Transverse colon (tissue), 4 donors: ENCODE results near the gene STEAP3. TPM values are rescaled to one million over a fixed set of nuclear protein-coding genes. Genes with fewer than 3 reads are reported as not detected.

Experiments
- DNase-seq: peaks from one replicate; pipeline ENCODE4 v3.0.0-alpha.2; 2019
- H3K27ac ChIP-seq, 4 donors: fragments of 200-600 bp; sonication (generic); 2 replicates each; pipeline ENCODE4 v1.5.1; 2016 to 2018; ENCODE audit warnings: inconsistent platforms in 4 of 4
- H3K27me3 ChIP-seq: fragments of 200-600 bp; sonication (generic); 2 replicates; pipeline ENCODE4 v1.5.1; 2017; ENCODE audit warnings: inconsistent platforms
- H3K36me3 ChIP-seq, 4 donors: fragments of 200-600 bp; sonication (generic); 2 replicates each; pipeline ENCODE4 v1.5.1; 2017 to 2019; ENCODE audit warnings: inconsistent platforms in 4 of 4
- H3K4me1 ChIP-seq, 4 donors: fragments of 200-600 bp; sonication (generic); 2 replicates each; pipeline ENCODE4 v1.5.1; 2017 to 2020; ENCODE audit warnings: inconsistent platforms in 4 of 4
- H3K4me3 ChIP-seq, 4 donors: fragments of 200-600 bp; sonication (generic); 1 replicate in 1 of 4; 2 replicates in 3 of 4; pipeline versions ENCODE4 v1.5.1 to v1.6.1; 2017 to 2019; ENCODE audit warnings: inconsistent platforms in 4 of 4
- H3K9me3 ChIP-seq, 2 donors: fragments of 200-600 bp; sonication (generic); 2 replicates each; pipeline ENCODE4 v1.5.1; 2017 to 2019; ENCODE audit warnings: inconsistent platforms in 2 of 2
- EP300 ChIP-seq: sonication (generic); formaldehyde crosslinking; IDR thresholded peaks from one replicate; pipeline ENCODE4 v1.6.1; 2017; ENCODE audit warnings: antibody characterized with exemption, low read depth
- POLR2A ChIP-seq: fragments of 450-650 bp; IDR thresholded peaks from one replicate; pipeline ENCODE4 v1.6.1; 2016; ENCODE audit warnings: antibody characterized with exemption, mild to moderate bottlenecking, moderate library complexity
- POLR2AphosphoS5 ChIP-seq, 3 donors: sonication (generic); formaldehyde crosslinking; IDR thresholded peaks; one replicate each; pipeline ENCODE4 v1.6.1; 2016; ENCODE audit warnings: antibody characterized with exemption in 3 of 3
- WGBS, 2 donors: methylation state at CpG; one replicate each; pipeline ENCODE4 v1.1.5; 2018; ENCODE audit warnings: low coverage in 1 of 2; 5-methylcytosine and 5-hydroxymethylcytosine counted together
- in situ Hi-C, 4 donors: fragments of 200-750 bp; cut with MboI; loops; one replicate each; pipeline versions ENCODE4 v1.15.0 to v1.15.1; 2017; ENCODE audit warnings: low sequenced_read_pairs in 3 of 4, low pct_ligation_motif_present in 1 of 4, low pct_unique_long_range_greater_than_20kb in 1 of 4
- intact Hi-C: fragments of 100-400 bp; cut with DNase I; formaldehyde crosslinking; loops from one replicate; pipeline ENCODE4 v1.15.1; 2023; ENCODE audit warnings: low total_unique reads
- total RNA-seq, 4 donors: library from RNA; depleted of rRNA; stranded (reverse); fragments of >200 nt; gene quantifications; one replicate each; pipeline ENCODE4 v1.1.0, GENCODE V29; 2016
- TF ChIP-seq, protein P1 (sequence below), 5 experiments: fragments of 200-600 bp in 3 of 5; fragments of 450-650 bp in 2 of 5; sonication (generic) in 3 of 5; IDR thresholded peaks; 1 replicate in 2 of 5; 2 replicates in 3 of 5; pipeline ENCODE4 v1.5.1; 2016 to 2017; ENCODE audit warnings: antibody characterized with exemption in 5 of 5, inconsistent platforms in 3 of 5, mild to moderate bottlenecking in 2 of 5, moderate library complexity in 1 of 5

The STEAP3 gene
- total RNA-seq, 4 donors from 2014 or later = 23.3 to 54.3 (median 37.6) TPM

DNA sequence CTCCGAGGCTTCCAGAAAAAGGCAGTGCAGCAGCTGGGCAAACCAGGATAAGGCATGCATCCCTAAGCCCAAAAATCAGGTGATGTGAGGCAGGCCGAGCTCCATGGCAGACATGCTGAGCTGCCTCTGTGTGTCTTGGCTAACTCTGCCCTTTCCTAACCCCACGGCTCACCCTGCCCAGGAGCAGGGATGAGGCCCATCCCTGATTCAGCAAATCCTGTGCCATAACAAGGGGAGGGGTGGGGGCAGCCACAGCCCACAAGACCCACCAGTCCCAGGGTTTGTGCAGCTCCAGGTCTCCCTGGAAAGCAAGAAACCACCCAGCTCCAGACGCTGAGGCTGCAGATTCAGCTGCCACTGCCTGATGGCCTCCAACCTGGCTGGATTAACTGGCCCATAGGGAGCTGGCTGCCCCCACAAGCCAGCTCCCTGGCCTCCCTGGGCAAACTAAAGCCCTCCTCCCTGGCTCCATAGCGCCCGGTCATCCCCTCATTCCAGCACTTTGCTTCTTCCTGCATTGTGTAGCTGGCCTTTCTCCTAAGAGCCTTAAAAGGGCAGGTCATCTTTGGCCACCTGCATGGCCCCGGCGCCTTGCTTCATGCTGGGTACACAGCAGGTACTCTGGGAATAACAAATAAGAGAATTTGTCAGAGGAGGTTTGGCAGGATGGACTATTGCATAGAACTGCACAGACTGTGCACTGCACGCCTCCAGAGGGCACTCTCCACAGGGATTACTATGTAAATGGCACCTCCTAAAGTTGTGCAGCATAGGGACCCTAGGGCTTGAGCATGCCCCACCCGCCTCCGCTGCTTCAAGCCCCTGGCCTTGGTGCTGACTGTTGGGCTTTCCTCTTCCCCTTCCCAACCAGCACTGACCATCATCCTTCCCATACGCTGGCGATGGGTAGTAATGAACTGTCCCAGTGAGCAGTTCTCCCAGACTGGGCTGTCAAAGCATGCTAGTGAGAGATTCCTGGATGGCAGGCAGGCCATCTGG, 10.7 kb downstream of the STEAP3 start:
- in situ Hi-C loops = no loop called here
- Histone ChIP-seq H3K4me1 (no peaks in the 10 kb centered on the region), H3K9me3 (no peaks in the 10 kb centered on the region), H3K4me3 (no peak overlapping the region), H3K36me3 (no peaks in the 10 kb centered on the region), H3K27ac (no peak overlapping the region), H3K27me3 (no peaks in the 10 kb centered on the region)
- no peak for DNase-seq
- intact Hi-C loops = no loop called here
- 40 to 86% methylated on average over 1 to 12 of the region's 13 CpGs for WGBS, 2 donors
- no peak for TF ChIP-seq POLR2AphosphoS5 (IDR thresholded peaks at IDR 0.05)
- TF ChIP-seq, protein P1, sequence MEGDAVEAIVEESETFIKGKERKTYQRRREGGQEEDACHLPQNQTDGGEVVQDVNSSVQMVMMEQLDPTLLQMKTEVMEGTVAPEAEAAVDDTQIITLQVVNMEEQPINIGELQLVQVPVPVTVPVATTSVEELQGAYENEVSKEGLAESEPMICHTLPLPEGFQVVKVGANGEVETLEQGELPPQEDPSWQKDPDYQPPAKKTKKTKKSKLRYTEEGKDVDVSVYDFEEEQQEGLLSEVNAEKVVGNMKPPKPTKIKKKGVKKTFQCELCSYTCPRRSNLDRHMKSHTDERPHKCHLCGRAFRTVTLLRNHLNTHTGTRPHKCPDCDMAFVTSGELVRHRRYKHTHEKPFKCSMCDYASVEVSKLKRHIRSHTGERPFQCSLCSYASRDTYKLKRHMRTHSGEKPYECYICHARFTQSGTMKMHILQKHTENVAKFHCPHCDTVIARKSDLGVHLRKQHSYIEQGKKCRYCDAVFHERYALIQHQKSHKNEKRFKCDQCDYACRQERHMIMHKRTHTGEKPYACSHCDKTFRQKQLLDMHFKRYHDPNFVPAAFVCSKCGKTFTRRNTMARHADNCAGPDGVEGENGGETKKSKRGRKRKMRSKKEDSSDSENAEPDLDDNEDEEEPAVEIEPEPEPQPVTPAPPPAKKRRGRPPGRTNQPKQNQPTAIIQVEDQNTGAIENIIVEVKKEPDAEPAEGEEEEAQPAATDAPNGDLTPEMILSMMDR (IDR thresholded peaks at IDR 0.05) = peak in 1 of 5 experiments; percentile 13
- no peak for TF ChIP-seq POLR2A
- no peak for TF ChIP-seq EP300

DNA sequence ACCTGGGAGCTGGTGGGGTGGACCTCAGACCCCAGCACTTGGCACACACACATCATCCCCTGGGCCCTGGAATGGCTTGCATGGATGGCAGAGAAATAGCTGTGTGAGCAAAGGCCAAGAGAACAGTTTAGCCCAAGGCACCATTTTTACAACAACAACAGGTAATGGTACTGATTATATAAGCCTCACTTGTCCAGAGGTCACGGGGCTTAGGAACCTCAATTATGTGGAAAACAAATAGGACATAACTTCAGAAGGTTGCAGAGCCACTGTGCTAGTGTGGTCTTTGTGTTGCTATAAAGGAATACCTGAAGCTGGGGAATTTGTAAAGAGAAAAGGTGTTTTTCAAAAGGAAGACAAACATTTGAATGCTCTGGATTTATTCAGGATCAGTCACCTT, 13.2 kb downstream of the STEAP3 start:
- in situ Hi-C loops (no loop called here), intact Hi-C loops (no loop called here)
- H3K4me1 ChIP-seq = peaks cover 10 to 21% (median 14%) of the 10 kb centered on the region in 4 donors
- H3K27me3 ChIP-seq = no peaks in the 10 kb centered on the region
- H3K27ac ChIP-seq = no peak overlapping the region
- H3K36me3 ChIP-seq = no peaks in the 10 kb centered on the region
- no peak overlapping the region for H3K4me3 ChIP-seq
- TF ChIP-seq, protein P1 (IDR thresholded peaks at IDR 0.05) = no peak
- no peak for TF ChIP-seq POLR2A
- TF ChIP-seq POLR2AphosphoS5 (IDR thresholded peaks at IDR 0.05) = no peak
- TF ChIP-seq EP300 = no peak
- no peak for DNase-seq
- WGBS, 2 donors = 54 to 86% methylated on average over 1 of the region's 1 CpG
- no peaks in the 10 kb centered on the region for H3K9me3 ChIP-seq

DNA sequence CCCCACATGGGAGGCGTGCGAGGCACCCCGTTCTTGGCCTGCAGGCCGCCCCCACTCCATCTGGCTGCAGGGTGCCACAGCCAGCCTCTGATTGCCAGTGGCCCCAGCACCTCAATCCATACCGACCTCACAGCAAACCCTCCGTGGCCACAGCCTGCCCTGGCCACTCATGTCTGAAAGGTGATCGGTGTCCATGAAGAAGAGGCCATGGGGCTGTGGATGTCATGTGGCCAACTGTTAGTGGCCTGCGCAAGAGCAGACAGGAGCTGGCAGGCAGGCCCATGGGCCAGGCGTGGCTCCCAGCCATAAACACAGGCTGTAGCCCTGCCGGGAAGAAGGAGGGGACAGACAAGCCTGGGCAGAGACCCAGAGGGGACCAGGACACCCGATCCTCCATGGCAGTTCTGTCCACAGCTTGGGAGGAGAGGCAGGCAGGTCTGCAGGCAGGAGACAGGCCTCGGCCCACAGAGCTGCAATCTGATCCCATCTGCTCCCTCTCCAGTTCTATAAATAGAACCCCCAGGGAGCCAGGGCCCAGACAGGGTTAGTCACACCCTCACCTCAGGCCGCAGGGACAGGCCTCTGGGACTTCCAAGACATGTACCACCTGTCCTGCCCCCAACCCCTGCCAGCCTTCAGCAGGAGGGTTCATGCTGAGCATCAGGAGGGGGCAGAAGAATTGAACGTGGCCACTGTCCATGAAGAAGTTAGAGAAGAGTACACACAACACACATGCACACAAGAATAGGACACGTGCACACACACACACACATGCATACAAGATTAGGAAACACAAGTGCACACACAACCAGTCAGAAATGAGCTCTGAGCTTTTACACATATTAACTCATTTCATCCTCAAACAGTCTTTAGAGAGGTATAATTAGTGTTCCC, 16.9 kb downstream of the STEAP3 start:
- WGBS, 2 donors = 64% methylated on average over 15 of the region's 15 CpGs; no CpG with 5 or more reads in 1 of the 2 donors

More for the DNA sequence above, 16.9 kb downstream of the STEAP3 start:
- intact Hi-C loops (no loop called here), in situ Hi-C loops (no loop called here)
- peak; percentile 60 for DNase-seq
- H3K27me3 ChIP-seq = no peaks in the 10 kb centered on the region
- no peaks in the 10 kb centered on the region for H3K36me3 ChIP-seq
- peaks cover 10 to 21% (median 14%) of the 10 kb centered on the region in 4 donors for H3K4me1 ChIP-seq
- H3K4me3 ChIP-seq = no peak overlapping the region
- H3K27ac ChIP-seq = peak overlapping the region in 2 of 4 donors; percentile 16 to 44
- TF ChIP-seq, protein P1 (IDR thresholded peaks at IDR 0.05) = no peak
- TF ChIP-seq POLR2AphosphoS5 (IDR thresholded peaks at IDR 0.05) (no peak), EP300 (no peak), POLR2A (no peak)
- H3K9me3 ChIP-seq = no peaks in the 10 kb centered on the region
